HG02884 (cell line): Measurements from ENCODE around the gene PLD6.
"Not testable (repeated sequence)": the region's sequence is repeated elsewhere in the genome, so short reads cannot be mapped to it uniquely, and the experiment has no call there.

ENCODE experiments used
- ATAC-seq: cut with Tn5 transposase; IDR thresholded peaks from one replicate; pipeline ENCODE4 v1.9.1; 2021; ENCODE audit warnings: mild to moderate bottlenecking, moderate library complexity; ENCODE audit not compliant: unreplicated experiment

The PLD6 gene

GRCh38 chr17:17201907-17202306 is 4.2 kb downstream of the PLD6 start:
- ATAC-seq: no peak

DNA sequence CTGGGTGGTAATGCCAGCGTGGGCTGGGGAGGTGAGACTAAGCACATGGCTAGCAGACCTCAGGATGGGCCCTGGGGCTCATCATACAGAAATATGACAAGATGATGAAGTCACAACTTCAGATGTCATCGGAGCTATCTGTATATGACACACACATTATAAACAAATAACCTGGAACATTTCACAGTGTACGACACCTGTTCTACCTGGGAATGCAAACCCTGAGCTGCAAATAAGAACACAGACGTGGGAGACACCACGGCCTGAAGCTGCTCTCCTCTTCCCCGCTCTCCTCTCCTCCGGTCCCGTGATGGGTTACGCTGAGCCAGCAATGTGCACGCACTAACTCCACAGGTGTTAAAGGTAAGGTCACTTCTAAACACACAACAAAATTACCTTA is 4.9 kb downstream of the PLD6 start:
- ATAC-seq: no peak

DNA sequence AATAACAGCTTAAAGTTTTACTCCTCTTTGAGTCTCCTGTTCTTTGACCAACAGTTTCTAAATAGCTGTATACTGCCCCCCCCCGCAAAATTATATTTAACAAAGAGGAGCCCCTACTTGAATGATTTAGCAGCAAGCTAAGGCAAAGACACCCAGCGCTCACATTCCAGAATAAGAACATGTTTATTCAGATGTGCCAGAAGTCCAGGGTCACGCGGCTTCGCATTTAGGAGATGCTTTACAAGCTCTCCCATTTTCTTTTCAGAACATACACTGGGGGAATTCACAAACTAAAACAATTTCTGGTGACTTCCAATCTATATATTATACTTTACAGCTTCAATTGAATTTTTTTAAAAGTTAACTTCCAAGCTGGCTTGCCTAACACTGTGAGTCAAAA is 5.3 kb downstream of the PLD6 start:
- ATAC-seq: no peak

DNA sequence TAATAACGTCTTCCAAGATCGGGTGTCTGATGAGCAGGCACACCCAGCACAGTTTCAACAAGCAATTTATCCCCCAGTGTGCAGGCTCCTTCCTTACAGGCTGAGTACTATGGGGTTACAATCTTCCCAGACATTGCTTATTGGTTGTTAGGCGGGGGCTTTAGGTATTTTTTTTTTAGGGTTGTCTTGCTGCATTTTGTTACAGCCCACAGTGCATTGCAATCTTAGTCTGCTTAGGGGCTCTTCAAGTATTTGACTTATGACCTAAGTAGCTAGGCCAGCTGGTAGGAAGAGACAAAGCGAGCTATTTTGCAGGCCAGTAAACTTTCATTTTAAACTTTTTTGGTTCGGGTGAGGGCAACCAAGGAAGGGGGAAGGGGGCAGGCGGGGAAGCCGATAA is 5.8 kb downstream of the PLD6 start:
- no peak for ATAC-seq

DNA sequence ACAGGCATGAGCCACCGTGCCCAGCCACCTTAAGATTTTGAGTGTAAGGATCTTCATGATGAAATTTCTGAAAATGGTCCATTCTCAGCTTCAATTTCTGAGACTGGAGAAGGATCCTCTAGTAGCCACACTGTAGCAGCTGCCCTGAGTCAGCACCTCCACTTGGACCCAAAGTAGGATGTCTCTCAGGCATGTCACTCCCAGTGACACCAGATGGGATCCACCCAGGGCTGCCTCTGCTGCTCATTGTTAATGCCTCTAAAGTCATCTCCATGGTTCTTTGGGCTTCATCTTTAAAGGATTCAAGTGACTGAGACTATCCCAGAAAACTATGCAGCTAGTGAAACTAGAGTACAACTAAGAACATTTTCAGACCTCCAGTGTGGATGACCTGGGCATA is 7.9 kb downstream of the PLD6 start:
- no peak for ATAC-seq

- no peak for ATAC-seq
Observed at GRCh38 chr17:17196776-17197175, 9.4 kb downstream of the PLD6 start.

GRCh38 chr17:17195466-17195865 is 10.7 kb downstream of the PLD6 start:
- ATAC-seq: not testable (repeated sequence)

GRCh38 chr17:17191961-17192381 is 14.2 kb downstream of the PLD6 start:
- ATAC-seq: no peak

GRCh38 chr17:17191346-17191792 is 14.8 kb downstream of the PLD6 start:
- ATAC-seq: no peak

DNA sequence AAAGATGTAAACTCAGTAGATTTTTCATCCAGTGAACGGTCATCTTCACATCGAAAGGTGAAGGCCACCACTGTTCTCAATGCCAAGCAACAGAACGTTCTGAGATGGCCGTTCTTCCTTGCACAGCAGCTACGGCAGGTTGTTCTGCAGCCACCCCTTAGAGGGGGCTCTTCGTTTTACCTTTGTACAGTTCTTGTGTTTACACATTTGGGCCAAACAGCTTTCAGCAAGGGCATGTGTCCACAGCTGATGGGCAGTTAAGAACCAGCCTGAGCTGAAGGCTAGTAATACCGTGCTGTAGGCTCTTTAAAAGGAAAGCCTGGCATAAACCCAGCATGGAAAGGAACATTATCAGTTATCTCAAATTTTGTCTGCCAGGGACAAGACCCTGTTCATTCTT is 15.9 kb downstream of the PLD6 start:
- no peak for ATAC-seq

- no peak for ATAC-seq
Observed at GRCh38 chr17:17189559-17189958, 16.6 kb downstream of the PLD6 start.

DNA sequence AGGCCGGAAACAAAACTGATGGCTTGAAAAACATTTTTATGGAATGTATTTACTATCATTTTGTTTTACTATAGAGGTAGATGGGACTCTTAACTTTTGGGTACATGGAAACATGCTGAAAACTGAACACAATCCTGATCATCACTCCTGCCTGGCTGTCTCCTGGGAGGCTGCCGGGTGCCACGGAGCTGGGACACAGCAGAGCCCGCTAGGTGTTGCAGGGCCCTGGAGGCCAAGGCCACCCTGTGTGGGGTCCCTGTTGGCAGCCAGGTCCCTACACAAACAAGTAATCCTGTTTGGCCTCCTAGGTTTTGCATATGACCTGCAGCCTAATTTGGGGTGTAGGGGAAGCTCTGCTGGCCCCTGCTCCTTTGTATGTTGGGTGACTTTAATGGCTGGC is 17.5 kb downstream of the PLD6 start:
- no peak for ATAC-seq

GRCh38 chr17:17186551-17187505 is 19.3 kb downstream of the PLD6 start:
- ATAC-seq: no peak

DNA sequence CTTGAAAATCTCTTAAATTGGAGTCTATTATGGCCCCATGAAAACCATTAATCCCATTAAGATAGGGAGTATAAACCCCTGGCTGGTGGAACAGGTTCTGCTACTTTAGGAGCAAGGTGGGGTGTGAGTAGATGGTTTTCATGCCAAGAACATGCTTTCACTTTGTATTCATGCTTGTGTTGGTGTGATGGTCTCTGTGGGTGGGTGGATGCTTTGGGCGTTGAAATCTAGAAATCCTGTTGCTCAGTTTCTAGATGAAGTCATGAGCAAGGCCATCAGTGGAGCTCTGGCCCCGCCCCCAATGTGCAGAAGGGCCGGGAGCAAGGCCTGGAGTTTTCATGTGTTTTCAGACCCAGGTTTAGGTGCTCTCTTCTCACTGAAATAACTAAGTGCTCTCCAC is 20.1 kb downstream of the PLD6 start:
- ATAC-seq: no peak

GRCh38 chr17:17184985-17185757 is 21.0 kb downstream of the PLD6 start:
- not testable (repeated sequence) for ATAC-seq

DNA sequence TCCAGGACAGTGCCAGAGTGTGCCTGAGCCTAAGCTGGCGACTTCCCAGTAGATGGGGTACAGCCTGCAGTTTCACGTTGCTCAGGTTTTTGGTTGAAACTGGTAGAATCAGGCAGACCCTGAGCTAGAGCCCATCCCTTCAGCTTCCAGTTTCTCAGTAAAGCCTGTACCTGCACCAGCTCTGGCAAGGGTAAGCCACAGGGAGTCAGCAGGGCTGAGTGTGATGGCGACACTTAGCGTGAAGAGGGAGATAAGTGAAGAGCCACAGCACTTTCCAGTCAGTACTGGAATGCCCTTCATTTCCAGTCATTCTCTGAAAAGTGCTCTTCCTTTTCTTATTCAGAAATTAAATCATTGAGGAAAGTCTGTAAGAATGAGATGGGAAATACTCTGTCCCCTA is 22.4 kb downstream of the PLD6 start:
- ATAC-seq: no peak

- no peak for ATAC-seq
Observed at GRCh38 chr17:17182598-17183136, 23.5 kb downstream of the PLD6 start.

DNA sequence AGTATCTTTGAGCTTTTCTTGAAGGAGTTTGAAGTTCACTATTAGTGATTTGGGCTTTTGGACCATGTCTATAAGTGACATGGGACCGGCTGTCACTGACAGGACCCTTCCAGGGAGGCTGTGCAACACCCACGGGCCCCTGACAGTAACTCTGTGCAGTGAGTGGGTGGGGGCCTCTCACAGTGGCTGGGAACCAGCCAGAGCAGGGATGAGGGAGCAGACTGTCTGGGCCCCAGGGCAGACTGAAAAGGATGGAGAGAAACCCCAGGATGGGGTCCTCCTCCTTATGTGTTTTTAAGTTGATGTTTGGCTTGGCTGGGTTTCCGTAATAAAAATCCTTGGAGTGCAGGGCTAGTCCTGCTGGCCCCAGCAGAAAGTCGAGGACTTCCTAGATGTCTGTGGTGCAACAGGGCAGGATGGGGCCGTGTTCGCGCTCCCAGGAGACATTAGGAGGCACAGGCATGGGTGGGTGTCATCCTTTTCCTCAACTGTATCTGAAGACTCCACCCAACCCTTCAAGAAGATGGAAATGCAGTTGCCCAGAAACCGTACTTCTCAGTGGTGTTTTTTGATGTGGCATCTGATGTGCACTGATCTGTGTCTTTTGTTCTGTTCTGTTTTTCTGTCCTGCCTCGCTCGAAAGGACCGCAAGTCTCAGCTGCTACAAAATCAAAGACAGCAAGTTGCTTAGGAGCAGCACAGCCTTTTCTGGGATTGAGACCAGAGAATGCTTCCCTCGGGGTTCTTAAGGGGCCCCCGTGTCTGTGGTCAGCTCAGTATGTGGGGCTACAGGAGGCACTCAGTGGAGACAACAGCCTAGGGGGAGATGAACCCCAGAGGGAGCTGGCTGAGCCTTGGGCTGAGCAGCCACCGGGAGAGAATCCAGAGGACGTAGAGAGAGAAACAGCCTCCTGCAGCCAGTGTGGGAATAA is 24.2 kb downstream of the PLD6 start:
- no peak for ATAC-seq

DNA sequence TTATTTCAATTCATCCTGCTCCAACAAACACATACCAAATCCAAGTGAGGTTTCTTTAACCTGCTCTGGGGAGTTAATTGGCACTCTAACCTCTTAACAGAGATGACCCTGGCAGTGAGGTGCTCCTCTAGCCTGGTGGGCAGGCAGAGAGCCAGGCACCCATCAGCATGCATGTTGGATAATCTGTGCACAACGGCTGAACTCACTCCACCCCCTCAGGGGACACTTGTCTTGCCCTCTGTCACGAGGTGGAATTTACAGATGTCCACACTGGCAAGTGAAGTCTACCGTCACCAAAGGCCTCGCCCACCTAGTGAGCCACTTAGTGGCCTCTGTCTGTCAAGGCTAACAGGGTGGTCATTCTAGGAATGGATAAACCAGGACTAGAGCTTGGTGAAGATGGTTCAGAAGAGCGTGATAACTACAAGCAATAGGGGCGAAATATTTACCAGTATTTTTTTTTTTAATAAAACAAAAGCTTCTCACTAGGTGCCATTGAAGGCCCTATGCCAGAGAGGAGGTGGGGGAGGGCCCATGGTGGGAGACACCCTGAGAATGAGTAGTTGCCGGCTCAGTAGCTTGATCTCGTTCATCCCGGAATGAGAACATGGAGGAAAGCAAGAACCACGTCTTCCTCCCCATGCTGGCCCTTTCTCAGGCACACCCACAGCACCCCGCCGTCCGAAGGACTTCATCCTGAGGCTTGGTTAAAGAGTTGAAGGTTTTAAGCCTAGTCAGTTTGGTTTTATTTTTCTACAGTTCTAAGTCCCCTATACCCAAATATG is 25.2 kb downstream of the PLD6 start:
- ATAC-seq: no peak

DNA sequence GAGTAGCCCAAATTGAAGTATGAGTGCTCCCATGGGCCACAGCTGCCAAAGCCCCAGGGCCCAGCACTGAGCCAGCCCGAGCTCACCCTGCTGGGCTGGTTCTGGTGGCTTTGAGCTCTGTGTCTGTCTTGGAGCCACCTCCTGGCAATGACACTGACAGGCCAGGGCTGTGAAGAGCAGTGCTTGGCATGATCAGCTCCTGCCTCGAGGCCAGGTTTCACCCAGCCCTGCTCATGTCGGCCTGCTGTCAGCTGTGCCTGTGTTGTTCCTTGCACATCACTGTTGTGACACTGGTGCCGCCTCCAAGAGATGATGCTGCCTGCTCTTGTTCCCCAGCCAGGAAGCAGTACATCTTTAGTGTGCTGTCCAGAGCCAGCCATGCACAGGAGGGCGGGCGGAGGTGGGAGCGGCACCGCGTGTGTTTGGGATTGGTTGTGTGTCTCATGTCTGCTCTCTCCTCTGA is 26.0 kb downstream of the PLD6 start:
- no peak for ATAC-seq
